ENCODE data around the gene USP28. TPM values are rescaled to one million over a fixed set of nuclear protein-coding genes. Genes with fewer than 3 reads are reported as not detected.
"Not testable (repeated sequence)": the region's sequence is repeated elsewhere in the genome, so short reads cannot be mapped to it uniquely, and the experiment has no call there.

Gene USP28
- polyA plus RNA-seq, 3 donors = 39.5 to 46.9 (median 40.8) TPM

DNA sequence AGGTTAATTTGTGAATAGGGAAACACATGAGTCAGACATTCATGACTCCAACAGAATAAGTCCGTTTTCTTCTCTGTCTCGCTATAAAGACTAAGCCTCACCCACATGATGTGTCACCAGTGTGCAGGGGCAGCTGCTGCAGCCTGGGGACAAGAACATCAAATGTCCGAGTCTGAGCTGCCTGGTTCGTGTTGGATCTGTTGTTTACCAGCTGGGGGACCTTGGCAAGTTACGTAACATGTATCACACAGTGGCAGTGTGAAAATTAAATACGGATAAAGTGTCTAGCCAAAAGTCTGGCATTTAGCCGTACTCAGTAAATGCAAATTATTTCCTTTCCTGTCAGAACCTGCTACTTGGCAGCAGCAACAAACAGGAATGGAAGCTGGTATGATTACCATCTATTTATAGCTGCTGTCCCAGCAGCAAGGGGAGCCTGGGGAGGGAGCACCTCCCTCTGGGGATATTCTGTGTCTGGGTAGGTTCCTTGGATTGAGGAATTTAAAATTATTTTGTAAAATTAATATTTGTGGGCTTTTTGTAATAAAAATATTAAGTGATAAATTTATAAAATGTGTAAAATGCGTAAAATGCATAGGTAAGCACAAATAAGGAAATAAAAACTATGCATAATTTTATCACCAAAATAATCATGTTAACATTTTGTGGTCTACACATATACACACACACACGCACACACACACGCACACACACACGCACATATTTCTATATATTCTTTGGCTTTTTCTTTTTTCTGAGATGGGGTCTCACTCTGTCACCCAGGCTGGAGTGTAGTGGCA, 97.1 kb downstream of the USP28 start:
- DNase-seq = no peak

DNA sequence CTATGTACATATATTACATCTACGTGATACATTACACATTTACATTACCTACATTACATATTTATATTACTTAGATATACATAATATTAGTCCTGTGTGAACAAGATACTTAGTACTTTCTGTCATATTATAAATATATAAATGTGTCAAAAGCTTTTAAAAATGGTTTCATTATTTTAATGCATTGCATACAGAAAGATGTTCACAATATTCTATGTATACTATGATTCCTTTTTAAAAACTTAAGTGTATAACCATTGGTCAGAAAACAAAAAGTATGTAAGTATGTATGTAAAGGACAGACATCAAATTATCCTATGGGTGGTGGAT, 101.2 kb downstream of the USP28 start:
- no peak for DNase-seq

DNA sequence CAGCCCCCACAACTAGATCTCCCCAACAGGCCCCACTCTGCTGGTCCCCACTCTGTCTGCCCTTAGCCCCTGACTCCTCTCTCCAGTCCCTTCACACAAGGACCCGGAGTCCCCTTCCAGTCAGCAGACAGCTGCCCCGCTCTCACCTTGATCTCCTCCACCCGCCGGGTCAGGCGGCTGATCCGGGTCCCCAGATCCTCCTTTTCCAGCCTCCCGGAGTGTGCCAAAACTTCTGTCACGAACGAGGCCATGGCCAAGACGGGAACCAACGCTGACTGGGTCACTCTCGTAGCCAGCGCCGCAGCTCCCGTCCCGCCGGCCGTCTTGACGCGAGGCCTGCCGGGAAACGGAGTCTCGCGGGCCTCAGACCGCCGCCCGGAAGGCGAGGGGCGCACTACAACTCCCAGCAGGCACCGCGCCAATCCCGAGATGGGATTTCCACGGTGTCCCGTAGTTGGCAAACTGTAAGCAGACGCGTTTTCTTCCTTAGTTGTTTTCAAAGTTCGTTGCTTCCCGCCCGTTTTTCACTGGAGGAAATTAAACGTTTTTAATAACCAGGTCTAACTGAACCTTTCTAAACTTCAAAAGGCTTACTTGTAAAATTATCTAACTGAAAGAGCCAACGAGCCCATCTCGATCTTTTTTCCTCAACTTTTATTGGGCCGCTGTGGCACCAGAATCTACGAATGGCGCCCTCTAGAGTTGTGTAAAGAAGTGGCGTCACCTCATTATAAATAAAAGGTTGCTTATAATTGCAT, 101.8 kb downstream of the USP28 start, which contains the start of gene ZW10:
Gene ZW10 (minus strand): TSS at position 277 of the 758 bp plus-strand sequence. CDS start 26 bp downstream, at position 251.
- peak; percentile 97 for DNase-seq

DNA sequence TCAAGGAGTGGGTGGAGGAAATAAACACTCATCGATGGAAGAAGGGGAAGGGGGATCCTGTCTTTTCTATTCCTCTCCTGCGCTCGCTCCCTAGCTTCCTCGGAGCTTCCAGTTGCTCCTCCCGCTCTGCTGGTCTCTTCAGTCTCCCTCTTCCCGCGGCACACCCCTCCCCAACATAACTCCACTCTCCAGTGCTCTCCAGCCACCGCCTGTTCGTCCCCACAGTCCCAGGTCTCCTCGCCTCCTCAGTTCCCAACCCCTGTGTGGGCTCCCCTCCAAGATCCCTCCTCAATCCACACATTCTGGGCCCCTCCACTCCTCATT, 102.3 kb downstream of the USP28 start:
- no peak for DNase-seq

DNA sequence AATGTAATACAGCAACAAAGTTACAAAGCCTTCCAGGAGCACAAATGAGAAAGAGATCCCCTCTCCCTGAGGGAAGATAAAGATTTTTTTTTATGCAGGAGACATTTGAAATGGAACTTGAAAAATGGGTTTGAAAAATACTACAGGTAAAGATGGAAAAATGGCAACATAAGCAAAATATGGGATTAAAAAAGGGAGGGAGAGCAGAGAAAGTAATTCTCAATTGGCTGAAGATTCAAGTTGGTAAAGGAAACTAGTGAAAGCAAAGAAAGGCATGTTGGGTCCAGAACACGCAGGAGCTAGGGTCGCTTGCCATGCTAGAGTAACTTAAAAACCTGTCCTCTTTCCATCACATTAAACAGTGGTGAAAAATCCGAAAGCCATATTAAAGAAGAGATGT, 103.4 kb downstream of the USP28 start:
- no peak for DNase-seq

GRCh38 chr11:113764527-113765219, 110.7 kb downstream of the USP28 start:
- DNase-seq = no peak

DNA sequence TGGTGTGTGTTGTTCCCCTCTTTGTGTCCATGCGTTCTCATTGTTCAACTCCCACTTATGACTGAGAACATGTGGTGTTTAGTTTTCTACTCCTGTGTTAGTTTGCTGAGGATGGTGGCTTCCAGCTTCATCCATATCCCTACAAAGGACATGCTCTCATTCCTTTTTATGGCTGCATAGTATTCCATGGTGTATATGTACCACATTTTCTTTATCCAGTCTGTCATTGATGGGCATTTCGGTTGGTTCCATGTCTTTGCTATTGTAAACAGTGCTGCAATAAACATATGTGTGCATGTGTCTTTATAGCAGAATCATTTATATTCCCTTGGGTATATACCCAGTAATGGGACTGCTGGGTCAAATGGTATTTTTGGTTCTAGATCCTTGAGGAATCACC, 112.3 kb downstream of the USP28 start:
- DNase-seq = not testable (repeated sequence)

DNA sequence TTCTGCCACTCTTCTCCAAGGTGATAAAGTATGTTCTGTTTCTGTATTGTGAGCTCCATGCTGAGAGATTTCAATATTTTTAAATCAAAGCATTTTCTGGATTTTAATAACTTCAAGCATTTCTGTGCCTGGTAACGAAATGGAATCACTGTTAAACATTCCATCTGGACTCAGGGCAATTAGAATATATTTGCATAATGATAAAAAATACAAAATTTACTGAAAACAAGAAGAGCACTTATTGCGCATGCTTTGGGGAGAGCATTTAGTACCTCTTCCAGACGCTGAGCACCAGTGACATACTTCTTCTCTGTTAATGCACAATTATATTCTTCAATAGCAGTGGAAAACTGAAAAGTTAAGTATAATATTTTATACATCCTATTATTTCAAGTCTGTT, 115.1 kb downstream of the USP28 start:
- no peak for DNase-seq

DNA sequence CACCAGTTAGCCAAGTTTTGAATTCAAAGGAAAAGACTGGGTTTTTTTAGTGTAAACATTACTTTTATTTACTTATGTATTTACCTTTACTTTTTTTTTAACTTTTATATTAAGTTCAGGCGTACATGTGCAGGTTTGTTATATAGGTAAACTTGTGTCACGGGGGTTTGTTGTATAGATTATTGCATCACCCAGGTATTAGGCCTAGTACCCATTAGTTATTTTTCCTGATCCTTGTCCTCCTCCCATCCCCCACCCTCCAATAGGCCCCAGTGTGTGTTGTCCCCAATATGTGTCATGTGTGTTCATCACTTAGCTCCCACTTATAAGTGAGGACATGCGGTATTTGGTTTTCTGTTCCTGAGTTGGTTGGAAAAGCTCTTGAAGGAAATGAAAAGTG, 122.4 kb downstream of the USP28 start:
- DNase-seq = no peak

Other genes with a start within 250 kb of the USP28 start
- 1 to 10 TPM in 2 of 3 donors, under 1 TPM in 1; 0.56 to 2.2 (median 1.7) TPM for gene TMPRSS5, start 169.3 kb downstream of the USP28 start, polyA plus RNA-seq (ENCODE audit: insufficient read length in 3 of 3)
- gene ZW10, start 101.9 kb downstream of the USP28 start, polyA plus RNA-seq (ENCODE audit: insufficient read length in 3 of 3) = 10 to 100 TPM; 22.5 to 25.3 (median 23.0) TPM
- gene CLDN25, start 95.8 kb downstream of the USP28 start, polyA plus RNA-seq (ENCODE audit: insufficient read length in 3 of 3) = not detected
- under 1 TPM; 0.06 to 0.25 (median 0.19) TPM for gene HTR3B, start 29.2 kb upstream of the USP28 start, polyA plus RNA-seq (ENCODE audit: insufficient read length in 3 of 3)
- under 1 TPM in 1 of 3 donors, not detected in 2; 0.11 TPM for gene HTR3A, start 99.5 kb upstream of the USP28 start, polyA plus RNA-seq (ENCODE audit: insufficient read length in 3 of 3)
- gene ZBTB16, start 184.1 kb upstream of the USP28 start, polyA plus RNA-seq (ENCODE audit: insufficient read length in 3 of 3) = 1 to 10 TPM; 1.3 to 2.7 (median 1.3) TPM

All from renal pelvis (tissue), 4 donors.